ENCODE measurements around the gene PTGER3.

- no peak for TF ChIP-seq CTCF (IDR thresholded peaks at IDR 0.05)
- TF ChIP-seq POLR2A (IDR thresholded peaks at IDR 0.05), result no peak
Observed at GRCh38 chr1:70961374-70961975, 86.1 kb downstream of the PTGER3 start.
